Keratinocyte (primary cell): ENCODE data around the gene EPHA3. TPM values are rescaled to one million over a fixed set of nuclear protein-coding genes. Genes with fewer than 3 reads are reported as not detected.

Experiments
- DNase-seq: peaks from one replicate; pipeline ENCODE4 v3.0.0-alpha.2; 2011; ENCODE audit warnings: low read depth, missing footprints, low spot score
- FAIRE-seq: peaks from 2 replicates; lab custom pipeline; 2011; peaks lifted over from hg19 to GRCh38; lab: Jason Lieb, UNC
- H2AFZ ChIP-seq: 2 replicates; pipeline ENCODE4 v1.6.0; 2012; ENCODE audit warnings: low read length, control low read depth, inconsistent platforms; ENCODE audit not compliant: control insufficient read depth
- H3K27ac ChIP-seq: 2 replicates; pipeline ENCODE4 v1.5.1; 2011; ENCODE audit warnings: low read length; ENCODE audit not compliant: control insufficient read depth, insufficient read depth
- H3K27me3 ChIP-seq: 3 replicates; pipeline ENCODE4 v1.6.0; 2011; ENCODE audit warnings: low read length; ENCODE audit not compliant: control insufficient read depth, insufficient read depth; ENCODE audit errors: extremely low read depth
- H3K36me3 ChIP-seq, 2 experiments: 2 replicates in 1 of 2; 3 replicates in 1 of 2; pipeline ENCODE4 v1.5.1; 2011; ENCODE audit warnings: low read length in 2 of 2, mild to moderate bottlenecking in 1 of 2; ENCODE audit not compliant: control insufficient read depth in 2 of 2, insufficient read depth in 2 of 2; ENCODE audit errors: extremely low read depth in 1 of 2
- H3K4me1 ChIP-seq: 3 replicates; pipeline ENCODE4 v1.5.1; 2011; ENCODE audit warnings: low read length; ENCODE audit not compliant: control insufficient read depth, insufficient read depth; ENCODE audit errors: extremely low read depth
- H3K4me2 ChIP-seq: 3 replicates; pipeline ENCODE4 v1.6.0; 2011; ENCODE audit warnings: low read depth, low read length; ENCODE audit not compliant: control insufficient read depth, insufficient read depth; ENCODE audit errors: extremely low read depth
- H3K4me3 ChIP-seq, 3 experiments: fragments of 200-600 bp in 1 of 3; sonication (generic) in 1 of 3; 2 replicates in 2 of 3; 3 replicates in 1 of 3; pipeline ENCODE4 v1.5.1; 2011 to 2016; ENCODE audit warnings: low read length in 3 of 3, mild to moderate bottlenecking in 3 of 3, control low read depth in 2 of 3, inconsistent platforms in 1 of 3, low read depth in 1 of 3, mixed read lengths in 1 of 3, mixed run types in 1 of 3, moderate library complexity in 1 of 3; ENCODE audit not compliant: control insufficient read depth in 2 of 3, insufficient read depth in 2 of 3; ENCODE audit errors: extremely low read depth in 1 of 3
- H3K79me2 ChIP-seq: 2 replicates; pipeline ENCODE4 v1.6.0; 2012; ENCODE audit warnings: low read length; ENCODE audit not compliant: control insufficient read depth, insufficient read depth
- H3K9ac ChIP-seq: 3 replicates; pipeline ENCODE4 v1.6.0; 2011; ENCODE audit warnings: low read length; ENCODE audit not compliant: control insufficient read depth, insufficient read depth; ENCODE audit errors: extremely low read depth
- H3K9me1 ChIP-seq: 3 replicates; pipeline ENCODE4 v1.6.0; 2011; ENCODE audit warnings: low read length; ENCODE audit not compliant: control insufficient read depth, insufficient read depth; ENCODE audit errors: extremely low read depth
- H3K9me3 ChIP-seq: 2 replicates; pipeline ENCODE4 v1.5.1; 2012; ENCODE audit warnings: low read depth, low read length; ENCODE audit not compliant: control insufficient read depth
- H4K20me1 ChIP-seq: 3 replicates; pipeline ENCODE4 v1.6.0; 2011; ENCODE audit warnings: low read length; ENCODE audit not compliant: control insufficient read depth, insufficient read depth; ENCODE audit errors: extremely low read depth
- CTCF ChIP-seq, 3 experiments: IDR thresholded peaks in 1 of 3; conservative IDR thresholded peaks in 1 of 3; optimal IDR thresholded peaks in 1 of 3; 2 replicates in 2 of 3; 3 replicates in 1 of 3; pipeline versions ENCODE3 to v1.5.1; 2011; ENCODE audit warnings: low read length in 3 of 3, mild to moderate bottlenecking in 3 of 3, moderate library complexity in 2 of 3, control low read depth in 1 of 3, inconsistent platforms in 1 of 3; ENCODE audit not compliant: insufficient read depth in 2 of 3; ENCODE audit errors: extremely low read depth in 1 of 3
- EZH2 ChIP-seq: IDR thresholded peaks from one replicate; pipeline ENCODE4 v1.6.1; 2012; ENCODE audit warnings: inconsistent platforms, mild to moderate bottlenecking, low read length, moderate library complexity
- dilution Hi-C: fragments of 300-500 bp; cut with MboI; formaldehyde crosslinking; loops from one replicate; pipeline ENCODE4 v1.7.0; 2020; ENCODE audit warnings: low sequenced_read_pairs; ENCODE audit not compliant: extremely low pct_ligation_motif_present
- polyA plus RNA-seq, 5 experiments: library from polyadenylated mRNA; depleted of rRNA in 3 of 5; stranded (reverse) in 3 of 5; stranded (forward) in 1 of 5; unstranded in 1 of 5; fragments of >200 nt; gene quantifications; 1 replicate in 1 of 5; 2 replicates in 3 of 5; 3 replicates in 1 of 5; pipeline versions ENCODE4 v1.2.1 to v1.2.3, GENCODE V29; 2011 to 2012; ENCODE audit warnings: missing spikeins in 2 of 5, low read depth in 1 of 5, low replicate concordance in 1 of 5

Gene EPHA3
- polyA plus RNA-seq, 1 donor (not counting 4 experiments of a cell fraction or from before 2014, with no cell fraction given), result 0.13 TPM

GRCh38 chr3:89405176-89405575 is 297.8 kb downstream of the EPHA3 start:
- Histone ChIP-seq H3K36me3 (no peaks in the 10 kb centered on the region), H3K9me3 (no peaks in the 10 kb centered on the region), H3K27ac (no peak overlapping the region), H3K4me3 (no peak overlapping the region), H2AFZ (no peak overlapping the region), H3K4me1 (no peaks in the 10 kb centered on the region), H3K4me2 (no peak overlapping the region), H4K20me1 (no peaks in the 10 kb centered on the region), H3K9ac (no peak overlapping the region), H3K27me3 (no peaks in the 10 kb centered on the region), H3K79me2 (no peaks in the 10 kb centered on the region), H3K9me1 (no peaks in the 10 kb centered on the region)
- dilution Hi-C loops, result no loop called here
- no peak for TF ChIP-seq EZH2
- TF ChIP-seq CTCF (optimal IDR thresholded peaks at IDR 0.05 in 1 of 3, IDR thresholded peaks at IDR 0.05 in 1 of 3, conservative IDR thresholded peaks at IDR 0.05 in 1 of 3; ENCODE audit: extremely low read depth in 1 of 3, insufficient read depth in 2 of 3, low read length in 3 of 3), result no peak
- no peak for FAIRE-seq
- DNase-seq, result no peak

DNA sequence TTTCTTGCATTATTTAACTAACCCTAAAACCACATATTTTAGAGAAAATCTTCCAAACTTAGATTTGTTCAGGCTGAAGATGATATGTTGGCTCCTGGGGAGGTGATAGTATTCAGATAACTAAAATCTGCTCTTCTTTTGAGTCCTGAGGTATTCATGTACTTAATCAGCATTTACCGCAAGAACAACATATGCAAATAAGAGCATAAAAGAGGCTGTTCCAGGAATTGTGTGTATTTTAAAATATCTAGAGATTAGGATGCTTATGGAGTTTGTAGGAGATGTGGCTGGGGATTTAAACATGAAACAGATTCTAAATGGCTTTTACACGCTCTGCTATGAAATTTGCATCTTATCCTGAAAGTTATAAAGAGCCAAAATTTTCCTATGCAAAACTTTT is 298.2 kb downstream of the EPHA3 start:
- Histone ChIP-seq H4K20me1 (no peaks in the 10 kb centered on the region), H3K9me3 (no peaks in the 10 kb centered on the region), H3K79me2 (no peaks in the 10 kb centered on the region), H3K4me2 (no peak overlapping the region), H3K9ac (no peak overlapping the region), H3K9me1 (no peaks in the 10 kb centered on the region), H3K27me3 (no peaks in the 10 kb centered on the region), H3K36me3 (no peaks in the 10 kb centered on the region), H3K4me1 (no peaks in the 10 kb centered on the region), H2AFZ (no peak overlapping the region), H3K27ac (no peak overlapping the region), H3K4me3 (no peak overlapping the region)
- TF ChIP-seq CTCF (optimal IDR thresholded peaks at IDR 0.05 in 1 of 3, IDR thresholded peaks at IDR 0.05 in 1 of 3, conservative IDR thresholded peaks at IDR 0.05 in 1 of 3; ENCODE audit: extremely low read depth in 1 of 3, insufficient read depth in 2 of 3, low read length in 3 of 3) (no peak), EZH2 (no peak)
- FAIRE-seq (no peak), DNase-seq (no peak)
- dilution Hi-C loops, result no loop called here
